ENCODE results near the gene GSDMA. TPM values are rescaled to one million over a fixed set of nuclear protein-coding genes. Genes with fewer than 3 reads are reported as not detected.

Gene GSDMA
- total RNA-seq, 1 donor from 2014 or later, result not detected

- DNase-seq (ENCODE audit: low read depth, low spot score), result no peak
- H3K4me1 Mint-ChIP-seq, result peaks cover 3% of the 10 kb centered on the region
- H3K4me3 Mint-ChIP-seq, result no peak overlapping the region
- H3K9me3 Mint-ChIP-seq, result no peaks in the 10 kb centered on the region
- no peaks in the 10 kb centered on the region for H3K36me3 Mint-ChIP-seq (ENCODE audit: low read depth)
- no peak overlapping the region for H3K27ac Mint-ChIP-seq (ENCODE audit: unreplicated experiment)
- peaks cover 68% of the 10 kb centered on the region for H3K27me3 Mint-ChIP-seq (ENCODE audit: low read depth)
- TF ChIP-seq, protein P1, sequence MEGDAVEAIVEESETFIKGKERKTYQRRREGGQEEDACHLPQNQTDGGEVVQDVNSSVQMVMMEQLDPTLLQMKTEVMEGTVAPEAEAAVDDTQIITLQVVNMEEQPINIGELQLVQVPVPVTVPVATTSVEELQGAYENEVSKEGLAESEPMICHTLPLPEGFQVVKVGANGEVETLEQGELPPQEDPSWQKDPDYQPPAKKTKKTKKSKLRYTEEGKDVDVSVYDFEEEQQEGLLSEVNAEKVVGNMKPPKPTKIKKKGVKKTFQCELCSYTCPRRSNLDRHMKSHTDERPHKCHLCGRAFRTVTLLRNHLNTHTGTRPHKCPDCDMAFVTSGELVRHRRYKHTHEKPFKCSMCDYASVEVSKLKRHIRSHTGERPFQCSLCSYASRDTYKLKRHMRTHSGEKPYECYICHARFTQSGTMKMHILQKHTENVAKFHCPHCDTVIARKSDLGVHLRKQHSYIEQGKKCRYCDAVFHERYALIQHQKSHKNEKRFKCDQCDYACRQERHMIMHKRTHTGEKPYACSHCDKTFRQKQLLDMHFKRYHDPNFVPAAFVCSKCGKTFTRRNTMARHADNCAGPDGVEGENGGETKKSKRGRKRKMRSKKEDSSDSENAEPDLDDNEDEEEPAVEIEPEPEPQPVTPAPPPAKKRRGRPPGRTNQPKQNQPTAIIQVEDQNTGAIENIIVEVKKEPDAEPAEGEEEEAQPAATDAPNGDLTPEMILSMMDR (conservative IDR thresholded peaks at IDR 0.05), result no peak
Measured at GRCh38 chr17:39974433-39974832, 11.6 kb downstream of the GSDMA start.

- Mint-ChIP-seq H3K27me3 (ENCODE audit: low read depth) (peaks cover 54% of the 10 kb centered on the region), H3K27ac (ENCODE audit: unreplicated experiment) (no peak overlapping the region), H3K9me3 (no peaks in the 10 kb centered on the region), H3K4me1 (peaks cover 12% of the 10 kb centered on the region), H3K4me3 (no peak overlapping the region), H3K36me3 (ENCODE audit: low read depth) (no peaks in the 10 kb centered on the region)
- DNase-seq (ENCODE audit: low read depth, low spot score), result no peak
- TF ChIP-seq, protein P1 (conservative IDR thresholded peaks at IDR 0.05), result no peak
Measured at GRCh38 chr17:39975801-39976200, 13.0 kb downstream of the GSDMA start.

DNA sequence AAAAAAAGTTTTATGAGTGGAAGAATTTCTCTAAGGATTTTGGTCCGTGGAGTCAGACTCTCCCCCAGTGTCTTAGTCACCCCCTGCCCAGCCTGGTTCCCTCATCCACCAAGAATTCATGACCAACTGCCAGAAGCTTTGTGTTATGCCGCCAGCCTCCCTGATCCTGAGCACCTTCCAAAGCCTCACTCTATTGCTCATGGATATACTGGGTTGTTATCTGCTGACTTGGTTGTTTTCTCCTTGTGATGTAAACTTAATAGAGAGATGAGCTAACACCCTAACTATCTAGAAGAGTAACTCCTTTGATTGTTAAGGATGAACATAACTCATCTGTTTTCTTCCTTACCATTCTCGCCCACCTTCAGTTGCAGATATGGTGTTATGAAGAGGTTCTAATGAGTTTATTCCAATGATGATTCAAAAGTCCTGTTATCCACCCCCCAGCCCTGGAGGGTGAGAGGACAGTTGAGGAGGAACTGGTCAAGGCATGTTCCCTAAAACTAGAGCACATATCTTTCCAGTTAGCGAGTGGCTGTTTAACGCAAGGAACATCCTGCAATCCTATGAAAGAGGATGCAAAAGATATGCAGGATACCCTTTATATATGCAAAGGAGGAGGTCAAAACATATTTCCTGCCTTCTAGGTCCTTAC lies 16.3 kb downstream of the GSDMA start:
- H3K4me3 Mint-ChIP-seq, result peak overlapping the region; percentile 88
- peaks cover 24% of the 10 kb centered on the region for H3K4me1 Mint-ChIP-seq
- TF ChIP-seq, protein P1 (conservative IDR thresholded peaks at IDR 0.05), result no peak
- no peak overlapping the region for H3K27ac Mint-ChIP-seq (ENCODE audit: unreplicated experiment)
- H3K27me3 Mint-ChIP-seq (ENCODE audit: low read depth), result peaks cover 25% of the 10 kb centered on the region
- no peaks in the 10 kb centered on the region for H3K36me3 Mint-ChIP-seq (ENCODE audit: low read depth)
- H3K9me3 Mint-ChIP-seq, result no peaks in the 10 kb centered on the region
- no peak for DNase-seq (ENCODE audit: low read depth, low spot score)

- no peaks in the 10 kb centered on the region for H3K36me3 Mint-ChIP-seq (ENCODE audit: low read depth)
- peaks cover 20% of the 10 kb centered on the region for H3K27me3 Mint-ChIP-seq (ENCODE audit: low read depth)
- peak overlapping the region; percentile 92 for H3K27ac Mint-ChIP-seq (ENCODE audit: unreplicated experiment)
- TF ChIP-seq, protein P1 (conservative IDR thresholded peaks at IDR 0.05), result no peak
- no peak for DNase-seq (ENCODE audit: low read depth, low spot score)
- peaks cover 24% of the 10 kb centered on the region for H3K4me1 Mint-ChIP-seq
- H3K4me3 Mint-ChIP-seq, result peak overlapping the region; percentile 88
- H3K9me3 Mint-ChIP-seq, result no peaks in the 10 kb centered on the region
Measured at GRCh38 chr17:39979893-39980350, 17.1 kb downstream of the GSDMA start.

DNA sequence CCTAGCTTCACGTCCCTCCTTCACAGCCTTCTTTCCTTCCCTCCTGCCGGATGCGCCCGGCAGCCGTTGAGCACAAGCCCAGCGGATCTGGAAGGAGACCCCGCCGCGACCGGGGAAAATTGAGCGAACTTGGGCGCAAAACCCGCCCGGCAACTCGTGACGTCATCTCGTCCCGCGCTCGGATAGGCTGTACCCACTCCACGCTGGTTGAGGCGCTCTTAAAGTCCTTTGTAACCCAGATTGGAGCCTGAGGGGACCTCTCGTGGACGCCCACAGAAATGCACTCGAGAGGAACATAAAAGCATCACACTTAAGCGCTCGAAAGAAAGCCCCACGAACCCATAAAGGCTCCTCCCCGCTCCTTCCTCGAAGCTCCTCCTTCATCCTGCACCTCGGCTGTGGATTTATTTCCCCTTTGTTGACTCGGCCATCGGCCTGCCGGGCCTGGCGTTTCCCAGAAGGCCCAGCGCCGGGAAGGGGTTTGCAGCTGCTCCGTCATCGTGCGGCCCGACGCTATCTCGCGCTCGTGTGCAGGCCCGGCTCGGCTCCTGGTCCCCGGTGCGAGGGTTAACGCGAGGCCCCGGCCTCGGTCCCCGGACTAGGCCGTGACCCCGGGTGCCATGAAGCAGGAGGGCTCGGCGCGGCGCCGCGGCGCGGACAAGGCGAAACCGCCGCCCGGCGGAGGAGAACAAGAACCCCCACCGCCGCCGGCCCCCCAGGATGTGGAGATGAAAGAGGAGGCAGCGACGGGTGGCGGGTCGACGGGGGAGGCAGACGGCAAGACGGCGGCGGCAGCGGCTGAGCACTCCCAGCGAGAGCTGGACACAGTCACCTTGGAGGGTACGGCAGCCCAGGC lies 17.8 kb downstream of the GSDMA start, which contains the start of gene PSMD3:
Gene PSMD3 (plus strand): TSS at position 457 of the 856 bp plus-strand sequence. CDS start 164 bp downstream, at position 621.
- Mint-ChIP-seq H3K27me3 (ENCODE audit: low read depth) (peaks cover 18% of the 10 kb centered on the region), H3K4me3 (peak within 1 kb of the TSS; percentile 88), H3K36me3 (ENCODE audit: low read depth) (no peaks in the 10 kb centered on the region), H3K9me3 (no peaks in the 10 kb centered on the region), H3K4me1 (peaks cover 24% of the 10 kb centered on the region), H3K27ac (ENCODE audit: unreplicated experiment) (peak within 1 kb of the TSS; percentile 92)
- TF ChIP-seq, protein P1 (conservative IDR thresholded peaks at IDR 0.05), result peak; percentile 72
- peak; percentile 98 for DNase-seq (ENCODE audit: low read depth, low spot score)
